ENCODE measurements around the gene PTPRO.

Gene PTPRO

DNA sequence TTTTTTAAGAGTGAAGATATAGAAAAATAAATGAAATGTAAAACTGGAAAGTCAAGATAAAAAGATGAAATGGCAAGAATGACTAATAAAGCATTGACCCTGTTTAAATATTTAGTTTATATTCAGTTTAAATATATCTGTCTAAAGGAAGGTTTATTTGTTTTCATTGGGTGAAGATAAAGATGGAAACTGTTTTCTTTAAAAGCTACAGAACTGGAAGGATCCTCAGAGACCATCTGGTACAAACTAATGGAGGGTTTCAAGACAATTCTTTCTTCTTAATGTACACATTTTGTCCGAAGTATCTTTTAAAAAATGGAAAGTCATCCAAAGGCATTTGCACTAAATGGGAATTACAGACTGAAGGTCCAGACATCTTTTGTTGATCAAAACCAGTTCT lies 324.3 kb downstream of the PTPRO start:
- DNase-seq (ENCODE audit: low read depth) = no peak

Measured in activated gamma-delta T cell treated with anti-CD3 and anti-CD28 coated beads, Interleukin-2, amount 50 U/mL, for 16 hours (primary cell).